Skeletal muscle cell (primary cell): ENCODE results near the gene PHLDA2.

Experiments used
- DNase-seq: peaks from one replicate; pipeline ENCODE4 v3.0.0-alpha.2; 2010; ENCODE audit warnings: low read depth
- H3K4me3 ChIP-seq: 2 replicates; pipeline ENCODE4 v1.5.1; 2011; ENCODE audit warnings: low read depth, mild to moderate bottlenecking, control low read depth, low read length, moderate library complexity

PHLDA2 gene

GRCh38 chr11:2928605-2929530 lies at the start of gene PHLDA2:
Gene PHLDA2, minus strand, starts transcription at chr11:2929420. Its CDS starts 56 bp downstream, at chr11:2929364.
- DNase-seq: peak; percentile 53
- peak within 1 kb of the TSS; percentile 75 for H3K4me3 ChIP-seq

- DNase-seq: no peak
- no peak overlapping the region for H3K4me3 ChIP-seq
Measured at GRCh38 chr11:2977113-2977512, 47.9 kb upstream of the PHLDA2 start.

- no peak overlapping the region for H3K4me3 ChIP-seq
- DNase-seq: no peak
Measured at GRCh38 chr11:2976294-2977063, 47.3 kb upstream of the PHLDA2 start.

GRCh38 chr11:2975594-2975993 lies 46.4 kb upstream of the PHLDA2 start:
- H3K4me3 ChIP-seq: no peak overlapping the region
- DNase-seq: no peak

GRCh38 chr11:2974272-2974671 lies 45.1 kb upstream of the PHLDA2 start:
- no peak overlapping the region for H3K4me3 ChIP-seq
- DNase-seq: no peak

GRCh38 chr11:2968341-2968900 lies 39.2 kb upstream of the PHLDA2 start:
- no peak for DNase-seq
- no peak overlapping the region for H3K4me3 ChIP-seq

GRCh38 chr11:2964782-2965181 lies 35.6 kb upstream of the PHLDA2 start:
- DNase-seq: no peak
- H3K4me3 ChIP-seq: no peak overlapping the region

- H3K4me3 ChIP-seq: no peak overlapping the region
- no peak for DNase-seq
Measured at GRCh38 chr11:2963761-2964160, 34.5 kb upstream of the PHLDA2 start.

GRCh38 chr11:2963112-2963754 lies 34.0 kb upstream of the PHLDA2 start:
- no peak overlapping the region for H3K4me3 ChIP-seq
- no peak for DNase-seq

- no peak for DNase-seq
- no peak overlapping the region for H3K4me3 ChIP-seq
Measured at GRCh38 chr11:2961080-2961479, 31.9 kb upstream of the PHLDA2 start.

GRCh38 chr11:2960139-2960538 lies 30.9 kb upstream of the PHLDA2 start:
- no peak overlapping the region for H3K4me3 ChIP-seq

GRCh38 chr11:2958251-2958650 lies 29.0 kb upstream of the PHLDA2 start:
- no peak for DNase-seq
- no peak overlapping the region for H3K4me3 ChIP-seq

More at GRCh38 chr11:2960139-2960538, 30.9 kb upstream of the PHLDA2 start:
- no peak for DNase-seq

- DNase-seq: no peak
Measured at GRCh38 chr11:2955906-2956476, 26.8 kb upstream of the PHLDA2 start.

GRCh38 chr11:2954263-2954662 lies 25.0 kb upstream of the PHLDA2 start:
- H3K4me3 ChIP-seq: no peak overlapping the region
- no peak for DNase-seq

More at GRCh38 chr11:2955906-2956476, 26.8 kb upstream of the PHLDA2 start:
- H3K4me3 ChIP-seq: no peak overlapping the region

GRCh38 chr11:2952290-2952689 lies 23.1 kb upstream of the PHLDA2 start:
- no peak overlapping the region for H3K4me3 ChIP-seq
- no peak for DNase-seq

- no peak overlapping the region for H3K4me3 ChIP-seq
- DNase-seq: no peak
Measured at GRCh38 chr11:2951231-2952110, 22.3 kb upstream of the PHLDA2 start.

- no peak overlapping the region for H3K4me3 ChIP-seq
- no peak for DNase-seq
Measured at GRCh38 chr11:2950825-2951224, 21.6 kb upstream of the PHLDA2 start.

- DNase-seq: no peak
- no peak overlapping the region for H3K4me3 ChIP-seq
Measured at GRCh38 chr11:2949920-2950319, 20.7 kb upstream of the PHLDA2 start.
